Lower leg skin (tissue), 4 donors: ENCODE results near the gene CLSTN2. TPM values are rescaled to one million over a fixed set of nuclear protein-coding genes. Genes with fewer than 3 reads are reported as not detected.

Source experiments
- DNase-seq, 2 donors: peaks; one replicate each; pipeline ENCODE4 v3.0.0-alpha.2; 2019; ENCODE audit warnings: low spot score in 2 of 2
- H3K4me3 ChIP-seq: fragments of 200-600 bp; sonication (generic); 2 replicates; pipeline ENCODE4 v1.5.1; 2017; ENCODE audit warnings: mild to moderate bottlenecking, low read depth; ENCODE audit not compliant: poor library complexity, severe bottlenecking
- CTCF ChIP-seq, 3 donors: fragments of 450-650 bp; IDR thresholded peaks; one replicate each; pipeline ENCODE4 v1.5.1; 2016; ENCODE audit warnings: antibody characterized with exemption in 3 of 3, mild to moderate bottlenecking in 3 of 3, moderate library complexity in 2 of 3
- POLR2A ChIP-seq, 2 donors: fragments of 450-650 bp; IDR thresholded peaks; one replicate each; pipeline ENCODE4 v1.6.1; 2016 to 2017; ENCODE audit warnings: antibody characterized with exemption in 2 of 2, mild to moderate bottlenecking in 1 of 2, moderate library complexity in 1 of 2
- WGBS, 2 donors: methylation state at CpG; one replicate each; pipeline ENCODE4 v1.1.5; 2018; 5-methylcytosine and 5-hydroxymethylcytosine counted together
- intact Hi-C: fragments of 100-400 bp; cut with DNase I; formaldehyde crosslinking; loops from one replicate; pipeline ENCODE4 v1.15.0; 2023; ENCODE audit warnings: low total_unique reads
- total RNA-seq, 4 donors: library from RNA; depleted of rRNA; stranded (reverse); fragments of >200 nt; gene quantifications; one replicate each; pipeline ENCODE4 v1.1.0, GENCODE V29; 2016

Gene CLSTN2
- total RNA-seq, 4 donors from 2014 or later: 3.1 to 7.9 (median 4.7) TPM

DNA sequence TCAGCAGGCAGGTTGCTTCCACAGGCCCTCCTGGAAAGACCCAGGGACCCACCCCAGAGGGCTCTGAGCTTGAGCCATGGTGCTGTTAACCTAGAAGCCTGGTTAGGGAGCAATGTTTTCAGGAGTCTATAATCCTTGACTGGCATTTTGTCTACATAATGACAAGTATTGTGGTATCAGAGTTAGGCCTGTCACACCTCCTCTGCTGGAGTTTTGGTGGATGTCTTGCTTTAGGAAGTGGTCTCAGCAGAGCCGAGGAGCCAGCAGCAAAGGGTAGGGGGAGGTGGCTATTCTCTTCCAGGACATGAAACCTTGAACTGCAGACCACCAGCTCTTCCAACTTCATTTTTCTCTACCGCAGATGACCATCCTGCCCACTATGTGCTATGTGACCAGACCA, 76.1 kb downstream of the CLSTN2 start:
- intact Hi-C loops: no loop called here
- DNase-seq: no peak
- no peak overlapping the region for H3K4me3 ChIP-seq
- WGBS, 2 donors: 78 to 91% methylated on average over 2 of the region's 2 CpGs
- TF ChIP-seq CTCF (IDR thresholded peaks at IDR 0.05) (no peak), POLR2A (IDR thresholded peaks at IDR 0.05) (no peak)

GRCh38 chr3:140011611-140012277, 76.8 kb downstream of the CLSTN2 start:
- H3K4me3 ChIP-seq: no peak overlapping the region
- 90 to 94% methylated on average over 5 of the region's 5 CpGs for WGBS, 2 donors
- peak in 1 of 2 donors; percentile 49 for DNase-seq
- intact Hi-C loops: no loop called here
- TF ChIP-seq POLR2A (IDR thresholded peaks at IDR 0.05) (no peak), CTCF (IDR thresholded peaks at IDR 0.05) (no peak)

DNA sequence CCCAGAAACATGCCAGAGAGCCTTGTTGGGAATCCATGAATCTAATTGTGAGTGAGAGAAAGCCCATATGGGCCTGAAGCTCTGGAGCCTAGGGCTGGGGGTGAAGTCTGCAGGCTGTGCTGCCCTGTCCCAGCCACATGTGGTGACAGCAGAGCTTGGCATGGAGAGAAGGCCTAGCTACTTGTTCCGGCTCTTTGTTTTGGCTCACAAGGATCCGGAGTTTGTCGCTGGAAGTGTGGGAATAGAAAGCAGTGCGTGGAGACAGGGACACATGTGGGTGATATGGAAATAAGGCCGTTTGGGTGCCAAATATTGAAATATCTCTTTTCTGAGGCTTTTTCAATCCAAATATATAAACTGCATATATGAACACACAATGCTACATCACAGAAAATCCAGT, 78.2 kb downstream of the CLSTN2 start:
- no peak overlapping the region for H3K4me3 ChIP-seq
- peak in 1 of 2 donors; percentile 53 for DNase-seq
- 84 to 87% methylated on average over 5 of the region's 5 CpGs for WGBS, 2 donors
- intact Hi-C loops: no loop called here
- no peak for TF ChIP-seq CTCF (IDR thresholded peaks at IDR 0.05)
- no peak for TF ChIP-seq POLR2A (IDR thresholded peaks at IDR 0.05)

- WGBS, 2 donors: 86 to 97% methylated on average over 3 of the region's 3 CpGs
- peak in 1 of 2 donors; percentile 70 for DNase-seq
- no peak for TF ChIP-seq POLR2A (IDR thresholded peaks at IDR 0.05)
- TF ChIP-seq CTCF (IDR thresholded peaks at IDR 0.05): no peak
- no peak overlapping the region for H3K4me3 ChIP-seq
- intact Hi-C loops: no loop called here
Observed at GRCh38 chr3:140014831-140015495, 80.0 kb downstream of the CLSTN2 start.

DNA sequence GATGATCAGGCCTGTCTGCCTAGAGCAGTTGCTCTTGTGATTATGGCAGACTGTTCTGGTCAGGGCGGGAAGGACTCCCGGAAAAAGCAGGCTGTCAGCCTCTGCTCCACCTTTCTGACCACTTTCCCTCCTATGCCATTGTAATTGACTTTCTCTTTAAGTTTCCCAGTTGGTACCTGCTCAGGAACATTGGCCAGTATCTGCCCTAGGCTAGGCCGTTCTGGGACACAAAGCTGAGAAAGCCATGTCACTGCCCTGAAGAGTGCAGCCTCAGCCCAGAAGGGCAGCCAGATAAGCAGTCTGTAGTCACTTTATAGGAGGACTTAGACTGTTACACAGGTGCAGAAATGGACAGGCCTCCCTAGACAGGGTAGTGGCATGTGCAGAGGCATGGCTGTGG, 80.8 kb downstream of the CLSTN2 start:
- intact Hi-C loops: no loop called here
- WGBS, 2 donors: 86 to 93% methylated on average over 3 of the region's 3 CpGs
- TF ChIP-seq CTCF (IDR thresholded peaks at IDR 0.05) (no peak), POLR2A (IDR thresholded peaks at IDR 0.05) (no peak)
- no peak for DNase-seq
- H3K4me3 ChIP-seq: no peak overlapping the region
